Skin epidermis (tissue), 12 donors: ENCODE results near the gene CEP43.

ENCODE experiments used
- H3K27ac ChIP-seq, 21 experiments: fragments of 200-600 bp; sonication (generic) in 11 of 21; one replicate each; pipeline ENCODE4 v1.5.0; 2020; ENCODE audit warnings: mild to moderate bottlenecking in 3 of 21, inconsistent platforms in 2 of 21, moderate library complexity in 2 of 21
- H3K4me3 ChIP-seq, 7 experiments: fragments of 200-600 bp; sonication (generic) in 2 of 7; one replicate each; pipeline ENCODE4 v1.5.0; 2020; ENCODE audit warnings: inconsistent platforms in 2 of 7, mild to moderate bottlenecking in 2 of 7, moderate library complexity in 1 of 7

Gene CEP43

DNA sequence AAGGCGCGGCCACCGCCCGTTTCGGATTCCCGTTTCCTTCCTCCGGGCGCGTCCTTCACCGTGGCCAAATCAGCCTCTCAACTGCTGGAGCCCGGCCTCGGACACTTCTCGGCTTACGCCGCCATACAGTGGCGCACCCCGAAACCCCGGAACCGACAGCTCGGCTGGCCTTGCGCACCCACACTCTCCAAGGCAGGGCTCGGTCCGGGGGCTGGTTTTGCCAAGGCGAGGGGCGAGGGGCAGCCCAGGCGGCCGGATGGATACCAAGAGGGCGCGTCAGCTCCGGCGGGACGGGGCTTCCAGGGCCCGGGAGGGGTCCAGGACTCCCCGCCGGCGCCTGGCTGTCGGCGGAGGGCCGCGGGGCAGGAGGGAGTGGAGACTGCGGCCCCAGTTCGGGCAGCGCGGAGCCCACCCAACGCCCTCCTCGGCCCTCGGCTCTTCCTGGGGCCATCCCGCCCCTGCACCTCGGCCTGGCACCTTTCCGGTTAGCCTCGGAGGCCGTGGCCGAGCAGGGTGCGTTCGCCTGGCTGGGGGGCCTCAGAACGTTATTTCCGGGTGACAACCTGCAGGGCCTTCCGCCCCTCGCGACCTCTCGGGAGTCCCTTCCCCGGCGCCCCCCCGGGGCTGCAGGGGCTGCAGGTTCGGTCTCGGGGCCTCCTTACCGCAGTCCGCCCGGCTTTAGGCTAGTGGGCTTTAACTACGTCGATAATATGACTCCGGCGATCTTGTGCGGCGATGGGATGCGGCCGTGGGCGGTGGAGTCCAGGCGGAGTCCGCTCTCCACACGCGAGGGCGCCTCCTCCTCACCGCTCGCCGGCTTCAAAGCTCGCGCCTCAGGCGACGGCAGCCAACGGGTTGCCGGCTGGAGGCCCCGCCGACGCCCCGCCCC, 697 bp upstream of the CEP43 start:
- Histone ChIP-seq H3K27ac (peak overlapping the region; percentile 16 to 89 (median 79)), H3K4me3 (peak overlapping the region; percentile 53 to 99 (median 93))

- peak overlapping the region; percentile 53 to 99 (median 93) for H3K4me3 ChIP-seq
- H3K27ac ChIP-seq, result peak overlapping the region in 20 of 21 experiments; percentile 37 to 91 (median 84)
Observed at GRCh38 chr6:166999884-167000253, 672 bp downstream of the CEP43 start.

GRCh38 chr6:167000759-167001158, 1.6 kb downstream of the CEP43 start:
- no peak overlapping the region for H3K27ac ChIP-seq
- H3K4me3 ChIP-seq, result no peak overlapping the region

DNA sequence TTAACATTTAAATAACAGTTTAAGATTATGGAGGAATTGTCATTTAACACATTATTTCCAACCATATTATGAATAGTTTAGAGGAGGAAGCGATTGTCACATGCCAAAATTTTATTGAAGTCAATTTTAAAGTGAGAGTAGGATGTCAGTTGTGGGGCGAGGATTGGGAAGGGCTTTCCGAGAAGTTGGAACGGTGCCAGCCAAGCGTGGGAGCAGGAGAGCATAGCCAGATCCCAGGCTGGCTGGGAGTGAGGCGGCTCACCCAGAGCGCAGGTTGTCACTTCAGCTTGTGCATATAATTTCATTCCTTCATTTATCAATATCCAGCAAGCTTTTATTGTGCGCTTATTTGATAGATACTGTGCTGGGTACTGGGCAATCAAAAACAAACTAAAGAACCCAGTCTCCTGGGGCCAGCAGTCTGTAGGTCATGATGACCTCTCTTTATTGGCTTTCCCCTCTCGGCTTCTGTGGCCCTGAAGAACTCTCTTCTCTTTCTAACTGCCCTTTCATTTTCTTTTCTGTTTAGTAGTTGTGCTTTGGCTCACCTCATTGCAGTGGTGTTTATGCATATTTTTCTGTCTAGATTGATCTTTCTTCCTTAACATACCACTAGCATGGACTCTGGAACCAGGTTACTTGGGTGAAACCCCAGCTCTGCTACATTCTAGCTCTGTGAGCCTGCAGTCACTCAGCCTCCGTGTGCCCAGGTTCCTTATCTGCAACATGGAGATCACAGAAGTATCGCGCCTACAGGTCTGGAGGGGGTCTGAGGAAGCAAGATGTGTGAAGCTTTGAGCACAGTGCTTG, 6.4 kb downstream of the CEP43 start:
- H3K4me3 ChIP-seq, result no peak overlapping the region
- H3K27ac ChIP-seq, result no peak overlapping the region

DNA sequence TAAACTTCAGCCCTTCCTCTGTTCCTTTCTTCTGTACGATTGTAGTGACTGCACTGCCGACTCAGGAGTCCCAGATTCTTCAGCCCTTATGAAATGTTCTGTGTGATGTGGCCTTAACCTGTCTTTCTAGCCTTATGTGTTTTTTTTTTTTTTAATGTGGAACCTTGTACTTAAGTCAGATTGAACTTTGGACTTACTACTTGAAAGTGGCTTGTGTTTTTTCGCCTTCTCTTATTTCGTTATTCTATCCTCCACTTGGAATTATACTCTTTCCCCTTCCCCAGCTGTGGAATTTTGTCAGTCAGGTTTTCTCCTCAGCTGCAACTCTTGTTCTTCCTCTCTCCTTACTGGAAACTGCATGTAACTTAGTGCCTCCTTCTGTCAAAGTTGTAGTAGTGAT, 8.8 kb downstream of the CEP43 start:
- H3K27ac ChIP-seq, result no peak overlapping the region
- no peak overlapping the region for H3K4me3 ChIP-seq

DNA sequence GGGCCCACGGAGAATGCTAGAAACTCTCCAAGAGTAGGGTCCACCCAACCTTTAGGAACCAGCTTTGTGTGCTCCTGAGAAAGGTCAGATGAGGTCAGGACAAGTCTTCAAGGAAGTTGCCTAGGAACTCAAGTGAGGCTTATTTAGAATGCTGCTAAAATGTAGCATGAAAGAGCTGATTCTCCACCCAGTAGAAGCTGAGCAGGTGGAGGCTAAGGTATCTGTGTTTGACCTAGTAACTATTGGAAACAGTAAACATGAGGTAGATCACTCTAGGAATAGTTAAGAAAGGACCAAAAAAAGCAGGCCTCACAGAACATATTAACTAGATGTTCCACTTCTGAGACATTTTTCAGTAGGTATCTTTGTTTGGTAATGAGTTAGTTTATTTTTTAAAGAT, 13.9 kb downstream of the CEP43 start:
- H3K4me3 ChIP-seq, result no peak overlapping the region
- no peak overlapping the region for H3K27ac ChIP-seq

- Histone ChIP-seq H3K4me3 (no peak overlapping the region), H3K27ac (no peak overlapping the region)
Observed at GRCh38 chr6:167013946-167014345, 14.7 kb downstream of the CEP43 start.

- H3K27ac ChIP-seq, result no peak overlapping the region
- no peak overlapping the region for H3K4me3 ChIP-seq
Observed at GRCh38 chr6:167015302-167015701, 16.1 kb downstream of the CEP43 start.

DNA sequence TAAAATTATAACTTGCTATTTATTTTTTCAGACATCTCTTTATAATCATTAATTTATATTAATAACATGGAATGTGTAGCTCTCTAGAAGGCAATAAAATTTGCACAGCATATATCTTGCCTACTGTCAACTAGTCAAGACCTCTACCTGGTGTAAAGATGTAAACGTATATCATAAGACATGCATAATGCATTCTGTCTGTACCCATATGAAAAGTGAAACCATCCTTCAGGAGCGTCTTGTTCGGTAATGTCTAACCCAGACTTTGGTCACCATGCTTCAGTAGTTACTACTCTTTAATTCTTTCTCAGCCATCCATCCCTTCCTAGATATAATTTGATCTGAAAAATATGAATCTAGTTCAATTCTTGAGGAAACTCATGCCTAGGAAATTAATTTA, 21.0 kb downstream of the CEP43 start:
- Histone ChIP-seq H3K27ac (no peak overlapping the region), H3K4me3 (no peak overlapping the region)

DNA sequence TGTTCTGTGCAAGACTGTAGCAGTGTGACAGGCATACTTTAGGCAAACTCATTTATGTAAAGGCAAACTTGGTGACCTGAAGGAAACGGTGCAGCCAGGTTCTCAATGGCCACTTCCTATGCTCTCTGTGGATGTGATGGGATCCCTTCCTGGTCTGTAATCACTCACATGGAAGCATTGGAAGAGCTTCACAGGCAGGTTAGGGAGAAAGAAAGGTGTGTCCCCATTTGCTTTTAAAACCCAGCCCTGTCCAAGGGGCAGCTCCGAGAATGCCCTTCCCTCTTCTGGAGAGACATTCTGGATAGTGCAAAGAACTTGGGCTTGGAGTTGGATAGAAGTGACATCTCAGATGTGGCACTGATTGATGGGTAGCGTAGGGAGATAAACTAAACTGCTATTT, 28.1 kb downstream of the CEP43 start:
- Histone ChIP-seq H3K27ac (no peak overlapping the region), H3K4me3 (no peak overlapping the region)

- Histone ChIP-seq H3K4me3 (no peak overlapping the region), H3K27ac (no peak overlapping the region)
Observed at GRCh38 chr6:167027772-167028171, 28.6 kb downstream of the CEP43 start.

- Histone ChIP-seq H3K4me3 (no peak overlapping the region), H3K27ac (peak overlapping the region in 1 of 21 experiments; percentile 5)
Observed at GRCh38 chr6:167030222-167031072, 31.2 kb downstream of the CEP43 start.

GRCh38 chr6:167031082-167031709, 32.0 kb downstream of the CEP43 start:
- Histone ChIP-seq H3K4me3 (no peak overlapping the region), H3K27ac (peak overlapping the region in 1 of 21 experiments; percentile 5)

DNA sequence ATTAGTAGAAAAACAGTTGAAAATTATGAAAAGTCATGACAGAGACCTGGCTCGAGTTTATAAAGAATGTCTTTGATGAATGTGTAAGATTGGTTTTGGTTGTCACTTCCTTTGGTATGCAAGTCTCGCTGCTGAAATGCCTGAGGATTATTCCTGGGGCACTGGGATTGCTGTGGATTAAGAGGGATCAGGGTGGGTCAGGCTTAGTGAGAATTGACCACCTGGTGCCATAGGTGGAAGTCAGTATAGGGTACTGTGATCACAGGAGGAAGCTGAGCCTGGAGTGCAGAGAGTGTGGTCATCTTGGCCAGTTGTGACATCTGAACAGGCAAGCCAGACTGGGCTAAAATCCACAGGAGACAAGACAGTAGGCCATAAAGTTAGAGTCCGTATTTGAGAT, 34.9 kb downstream of the CEP43 start:
- no peak overlapping the region for H3K27ac ChIP-seq
- H3K4me3 ChIP-seq, result no peak overlapping the region

GRCh38 chr6:167037762-167038161, 38.6 kb downstream of the CEP43 start:
- Histone ChIP-seq H3K4me3 (no peak overlapping the region), H3K27ac (no peak overlapping the region)

- no peak overlapping the region for H3K4me3 ChIP-seq
- H3K27ac ChIP-seq, result peak overlapping the region in 1 of 21 experiments; percentile 34
Observed at GRCh38 chr6:167044696-167045095, 45.5 kb downstream of the CEP43 start.

- Histone ChIP-seq H3K4me3 (no peak overlapping the region), H3K27ac (peak overlapping the region in 3 of 21 experiments; percentile 48 to 74 (median 63))
Observed at GRCh38 chr6:167045828-167046580, 46.8 kb downstream of the CEP43 start.

DNA sequence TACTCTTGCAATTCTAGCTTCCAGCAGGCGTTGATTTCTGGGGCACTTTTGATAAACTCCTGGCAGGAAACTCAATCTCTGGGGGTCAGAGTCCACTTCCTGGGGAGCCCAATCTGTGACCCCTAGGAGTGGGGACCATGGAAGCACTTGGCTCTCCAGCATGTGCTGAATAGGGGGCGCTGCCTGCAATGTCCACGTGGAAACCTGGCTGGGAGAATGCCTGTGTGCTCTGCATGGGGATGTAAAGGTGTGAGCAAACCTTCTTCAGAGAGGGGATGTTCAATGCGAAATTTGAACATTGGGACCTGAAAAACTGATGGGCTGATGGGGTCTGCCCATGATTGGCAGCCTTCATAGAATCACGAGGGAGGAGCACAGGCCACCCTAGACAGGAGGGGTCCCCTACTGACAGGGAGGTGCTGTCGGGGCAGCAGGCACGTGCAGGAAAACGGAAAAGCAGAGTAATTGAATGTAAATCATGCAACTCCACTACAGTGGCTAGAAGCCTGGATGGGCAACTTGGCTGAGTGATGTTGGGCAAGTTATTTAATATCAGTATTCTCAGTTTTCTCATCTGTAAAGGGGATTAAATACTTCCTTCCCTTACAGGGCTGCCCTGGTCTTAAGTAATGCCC, 47.8 kb downstream of the CEP43 start:
- Histone ChIP-seq H3K27ac (peak overlapping the region in 11 of 21 experiments; percentile 18 to 80 (median 48)), H3K4me3 (no peak overlapping the region)
